Sigmoid colon (tissue), 7 donors: ENCODE results near the gene ITM2C. TPM values are rescaled to one million over a fixed set of nuclear protein-coding genes. Genes with fewer than 3 reads are reported as not detected.

Experiments used
- DNase-seq: peaks from one replicate; pipeline ENCODE4 v3.0.0-alpha.2; 2019
- H3K27ac ChIP-seq, 4 donors: fragments of 200-600 bp; sonication (generic); one replicate each; pipeline ENCODE4 v1.5.1; 2016 to 2019; ENCODE audit warnings: mild to moderate bottlenecking in 1 of 4
- H3K27me3 ChIP-seq, 3 donors: fragments of 200-600 bp; sonication (generic); one replicate each; pipeline ENCODE4 v1.5.1; 2019; ENCODE audit warnings: mild to moderate bottlenecking in 1 of 3
- H3K36me3 ChIP-seq, 4 donors: fragments of 200-600 bp; sonication (generic); one replicate each; pipeline ENCODE4 v1.5.1; 2016 to 2019
- H3K4me1 ChIP-seq, 4 donors: fragments of 200-600 bp; sonication (generic); one replicate each; pipeline ENCODE4 v1.5.1; 2017 to 2019
- H3K4me3 ChIP-seq, 4 donors: fragments of 200-600 bp; sonication (generic); one replicate each; pipeline ENCODE4 v1.5.1; 2017 to 2019; ENCODE audit warnings: mild to moderate bottlenecking in 2 of 4, moderate library complexity in 1 of 4
- H3K9me3 ChIP-seq, 4 donors: fragments of 200-600 bp in 3 of 4; sonication (generic) in 3 of 4; one replicate each; pipeline versions ENCODE4 v1.5.1 to v1.6.1; 2013 to 2019
- CTCF ChIP-seq, 4 experiments: fragments of 450-650 bp in 3 of 4; fragments of 200-600 bp in 1 of 4; IDR thresholded peaks; one replicate each; pipeline ENCODE4 v1.5.1; 2016 to 2019; ENCODE audit warnings: antibody characterized with exemption in 4 of 4, mild to moderate bottlenecking in 3 of 4, moderate library complexity in 2 of 4
- EP300 ChIP-seq, 4 donors: sonication (generic); formaldehyde crosslinking; IDR thresholded peaks; one replicate each; pipeline ENCODE4 v1.6.1; 2017; ENCODE audit warnings: antibody characterized with exemption in 4 of 4
- POLR2A ChIP-seq, 2 donors: fragments of 450-650 bp; IDR thresholded peaks; one replicate each; pipeline ENCODE4 v1.6.1; 2016; ENCODE audit warnings: antibody characterized with exemption in 2 of 2, mild to moderate bottlenecking in 2 of 2, moderate library complexity in 2 of 2
- POLR2AphosphoS5 ChIP-seq, 4 donors: sonication (generic); formaldehyde crosslinking; IDR thresholded peaks; one replicate each; pipeline ENCODE4 v1.6.1; 2017; ENCODE audit warnings: antibody characterized with exemption in 4 of 4
- WGBS, 2 donors: extraction: QIAGEN DNeasy Blood & Tissue Kit; methylation state at CpG; one replicate each; pipeline ENCODE4 v1.1.7; 2013; 5-methylcytosine and 5-hydroxymethylcytosine counted together
- intact Hi-C: fragments of 100-400 bp; cut with DNase I; formaldehyde crosslinking; loops from one replicate; pipeline ENCODE4 v1.15.1; 2023
- polyA plus RNA-seq, 3 donors: library from polyadenylated mRNA; stranded (reverse); fragments of 200-250 nt; gene quantifications; one replicate each; pipeline ENCODE4 v1.2.3, GENCODE V29; 2013
- total RNA-seq, 4 donors: library from RNA; depleted of rRNA; stranded (reverse); fragments of >200 nt; gene quantifications; one replicate each; pipeline ENCODE4 v1.1.0, GENCODE V29; 2016
- donor health status: healthy with polysubstance abuse.
- donor health status: Bipolar disorder and iron deficiency.
- donor health status: healthy.

Gene ITM2C
- total and polyA plus RNA-seq, 7 donors, result 107 to 1,275 (median 206) TPM

GRCh38 chr2:230925879-230926765 is 61.4 kb downstream of the ITM2C start:
- no peak overlapping the region for H3K4me3 ChIP-seq
- peak; percentile 42 for DNase-seq
- H3K4me1 ChIP-seq, result no peaks in the 10 kb centered on the region
- intact Hi-C loops, result no loop called here
- H3K9me3 ChIP-seq, result no peaks in the 10 kb centered on the region
- H3K36me3 ChIP-seq, result no peaks in the 10 kb centered on the region
- whole genome bisulfite sequencing, 2 donors, result 88 to 89% methylated on average over 11 of the region's 11 CpGs
- H3K27me3 ChIP-seq, result no peaks in the 10 kb centered on the region
- no peak overlapping the region for H3K27ac ChIP-seq
- TF ChIP-seq EP300 (IDR thresholded peaks at IDR 0.05) (no peak), CTCF (IDR thresholded peaks at IDR 0.05) (no peak), POLR2AphosphoS5 (IDR thresholded peaks at IDR 0.05) (no peak), POLR2A (IDR thresholded peaks at IDR 0.05) (no peak)

DNA sequence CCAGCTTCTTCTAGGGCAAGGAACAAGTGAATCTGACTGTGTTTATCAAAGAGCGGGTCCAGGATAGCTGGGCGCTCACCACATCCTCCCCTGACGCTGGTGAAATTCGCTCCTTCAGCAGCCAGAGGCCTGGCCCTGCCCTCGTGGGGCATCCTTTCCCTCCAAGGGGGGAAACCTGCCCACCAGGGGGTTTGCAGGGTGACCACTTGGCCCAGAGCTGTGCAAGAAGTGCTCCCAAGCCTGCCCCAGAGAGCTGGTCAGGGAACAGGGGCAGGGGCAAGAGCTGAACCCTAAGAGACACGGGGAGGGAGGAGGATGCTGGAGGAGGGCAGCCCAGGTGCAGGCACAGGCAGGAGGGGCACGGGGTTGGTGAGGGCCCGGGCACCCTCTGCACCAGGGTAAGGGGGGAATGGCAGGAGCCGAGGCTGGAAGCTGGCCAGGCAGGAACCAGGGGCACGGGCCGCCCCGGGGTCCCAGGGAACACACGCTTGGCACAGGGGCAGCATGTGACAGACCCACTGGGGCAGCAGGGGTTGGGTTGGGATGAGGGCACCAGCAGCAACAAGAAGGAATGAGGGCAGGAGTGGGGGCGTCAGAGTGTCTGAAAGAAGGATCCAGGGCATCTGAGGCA is 63.1 kb downstream of the ITM2C start:
- intact Hi-C loops, result no loop called here
- Histone ChIP-seq H3K27ac (no peak overlapping the region), H3K4me1 (peaks cover 0 to 6% (median 0%) of the 10 kb centered on the region in 4 donors), H3K27me3 (no peaks in the 10 kb centered on the region), H3K4me3 (no peak overlapping the region), H3K36me3 (no peaks in the 10 kb centered on the region), H3K9me3 (no peaks in the 10 kb centered on the region)
- TF ChIP-seq EP300 (IDR thresholded peaks at IDR 0.05), result no peak
- no peak for TF ChIP-seq CTCF (IDR thresholded peaks at IDR 0.05)
- no peak for TF ChIP-seq POLR2AphosphoS5 (IDR thresholded peaks at IDR 0.05)
- no peak for TF ChIP-seq POLR2A (IDR thresholded peaks at IDR 0.05)
- DNase-seq, result peak; percentile 62
- WGBS, 2 donors, result 87 to 88% methylated on average over 14 of the region's 14 CpGs

Other genes starting within 250 kb of the ITM2C start
- 10 to 100 TPM; 63.7 to 77.9 (median 73.4) TPM for gene CAB39, start 152.1 kb upstream of the ITM2C start, total RNA-seq
- gene CAB39, start 152.1 kb upstream of the ITM2C start, polyA plus RNA-seq, result 100 to 1,000 TPM in 1 of 3 donors, 10 to 100 TPM in 2; 60.2 to 128 (median 70.9) TPM
- not detected for gene GPR55, start 60.3 kb downstream of the ITM2C start, total RNA-seq
- gene GPR55, start 60.3 kb downstream of the ITM2C start, polyA plus RNA-seq, result 1 to 10 TPM in 1 of 3 donors, under 1 TPM in 1, not detected in 1; 0.23 to 1.4 TPM
- not detected for gene SPATA3, start 131.2 kb downstream of the ITM2C start, total RNA-seq
- not detected for gene SPATA3, start 131.2 kb downstream of the ITM2C start, polyA plus RNA-seq
- 1 to 10 TPM in 1 of 4 donors, under 1 TPM in 1, not detected in 2; 0.36 to 2.2 TPM for gene C2orf72, start 172.6 kb downstream of the ITM2C start, total RNA-seq
- 10 to 100 TPM; 18.5 to 20.4 (median 20.0) TPM for gene C2orf72, start 172.6 kb downstream of the ITM2C start, polyA plus RNA-seq
- 10 to 100 TPM; 45.7 to 90.3 (median 58.4) TPM for gene PSMD1, start 191.9 kb downstream of the ITM2C start, total RNA-seq
- 10 to 100 TPM; 41.2 to 50.7 (median 41.4) TPM for gene PSMD1, start 191.9 kb downstream of the ITM2C start, polyA plus RNA-seq